HS-27A (cell line): Measurements from ENCODE around the gene LGI4.

Source experiments
- DNase-seq: peaks from one replicate; pipeline ENCODE4 v3.0.0-alpha.2; 2012; ENCODE audit warnings: low read depth, missing footprints

LGI4 gene

DNA sequence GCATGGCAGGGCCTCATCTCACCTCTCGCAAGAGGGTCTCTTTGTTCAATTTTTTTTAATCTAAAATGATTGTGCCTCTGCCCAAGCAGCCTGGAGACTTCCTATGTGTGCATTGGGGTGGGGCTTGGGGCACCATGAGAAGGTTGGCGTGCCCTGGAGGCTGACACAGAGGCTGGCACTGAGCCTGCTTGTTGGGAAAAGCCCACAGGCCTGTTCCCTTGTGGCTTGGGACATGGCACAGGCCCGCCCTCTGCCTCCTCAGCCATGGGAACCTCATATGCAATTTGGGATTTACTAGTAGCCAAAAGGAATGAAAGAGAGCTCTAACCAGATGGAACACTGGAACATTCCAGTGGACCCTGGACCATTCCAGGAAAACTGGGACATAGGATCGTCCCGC lies 11.3 kb downstream of the LGI4 start:
- peak; percentile 57 for DNase-seq

DNA sequence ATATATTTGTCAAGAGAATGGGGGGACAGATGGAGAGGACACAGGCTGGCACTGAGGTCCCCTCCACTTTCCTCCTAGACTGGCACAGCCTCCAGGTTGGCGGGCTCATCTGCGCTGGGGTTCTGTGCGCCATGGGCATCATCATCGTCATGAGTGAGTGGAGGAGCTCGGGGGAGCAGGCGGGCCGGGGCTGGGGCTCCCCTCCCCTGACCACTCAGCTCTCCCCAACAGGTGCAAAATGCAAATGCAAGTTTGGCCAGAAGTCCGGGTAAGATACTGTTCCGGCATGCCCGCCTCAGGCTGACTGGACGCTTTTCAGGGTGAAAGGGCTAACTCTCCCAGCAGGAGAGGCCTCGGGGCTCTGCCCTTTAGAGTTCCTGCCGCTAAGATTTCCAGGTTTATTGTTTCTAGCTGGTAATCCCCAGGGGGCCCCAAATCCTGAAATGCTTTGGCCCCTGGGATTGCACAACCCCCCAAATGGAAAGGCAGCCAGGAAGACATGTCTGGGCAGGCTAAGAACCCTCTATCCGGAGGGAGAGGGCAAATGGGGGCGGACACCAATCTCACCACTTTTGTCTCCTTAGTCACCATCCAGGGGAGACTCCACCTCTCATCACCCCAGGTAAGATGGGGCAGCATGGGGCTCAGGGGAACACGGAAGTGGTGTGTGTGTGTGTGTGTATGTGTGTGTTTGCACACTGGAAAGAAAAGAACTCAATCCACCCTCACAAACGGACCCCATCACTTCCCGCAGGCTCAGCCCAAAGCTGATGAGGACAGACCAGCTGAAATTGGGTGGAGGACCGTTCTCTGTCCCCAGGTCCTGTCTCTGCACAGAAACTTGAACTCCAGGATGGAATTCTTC lies 11.9 kb downstream of the LGI4 start:
- DNase-seq: no peak

DNA sequence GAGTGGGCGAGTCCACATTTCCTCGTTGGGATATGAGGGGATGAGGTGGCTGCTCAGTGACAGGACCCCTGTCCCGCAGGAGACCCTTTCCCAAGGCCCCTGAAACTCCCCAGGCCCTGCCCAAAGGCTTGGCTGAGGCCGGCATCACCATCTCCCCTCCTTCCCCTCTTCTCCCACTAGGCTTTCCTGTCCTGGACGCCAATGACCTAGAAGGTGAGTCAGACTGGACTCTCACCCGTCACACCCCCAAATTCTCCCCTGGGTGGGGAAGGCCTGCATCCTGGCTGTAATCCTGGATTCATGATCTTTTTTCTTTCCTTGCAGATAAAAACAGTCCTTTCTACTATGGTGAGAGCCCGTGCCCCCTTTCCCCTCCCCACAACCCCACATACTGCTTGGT lies 14.0 kb downstream of the LGI4 start:
- DNase-seq: no peak

DNA sequence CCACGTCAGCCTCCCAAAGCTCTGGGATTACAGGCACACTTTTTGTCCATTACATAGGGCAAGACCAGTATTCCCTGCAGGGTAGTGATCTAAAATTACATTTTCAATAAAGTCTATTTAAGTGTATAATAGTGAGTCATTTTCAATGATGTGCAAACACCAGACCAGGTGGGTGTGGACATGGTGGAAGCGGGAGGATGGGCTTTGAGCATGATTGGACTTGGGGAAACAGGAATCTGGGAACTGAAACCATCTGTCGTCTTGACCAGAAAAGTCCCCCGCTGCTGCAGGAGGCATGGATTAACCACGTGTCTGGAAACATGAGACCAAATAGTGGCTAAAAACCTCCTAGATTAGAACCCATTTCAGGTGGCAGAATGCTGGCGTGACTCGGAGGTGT lies 14.4 kb downstream of the LGI4 start:
- DNase-seq: no peak

DNA sequence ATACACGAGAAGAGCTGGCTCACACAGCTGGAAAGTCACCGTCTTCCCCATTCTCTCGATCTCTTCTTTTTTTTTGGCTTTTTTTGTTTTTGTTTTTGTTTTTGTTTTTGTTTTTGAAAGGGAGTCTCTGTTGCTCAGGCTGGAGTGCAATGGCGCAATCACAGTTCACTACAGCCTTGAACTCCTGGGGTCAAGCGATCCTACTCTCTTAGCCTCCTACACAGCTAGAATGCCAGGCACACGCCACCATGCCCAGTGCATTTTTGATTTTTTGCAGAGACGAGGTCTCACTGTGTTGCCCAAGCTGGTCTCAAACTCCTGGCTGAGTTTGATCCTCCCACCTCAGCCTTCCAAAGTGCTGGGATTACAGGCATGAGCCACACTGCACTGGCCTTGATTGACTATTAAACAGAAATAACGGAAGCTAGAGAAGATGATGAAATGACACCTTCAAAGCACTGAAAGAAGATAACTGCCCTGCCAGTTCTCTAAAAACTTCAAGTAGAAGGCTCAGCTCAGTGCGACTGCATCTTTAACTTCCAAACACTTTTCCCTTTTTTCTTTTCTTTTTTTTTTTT lies 15.2 kb downstream of the LGI4 start:
- DNase-seq: no peak

DNA sequence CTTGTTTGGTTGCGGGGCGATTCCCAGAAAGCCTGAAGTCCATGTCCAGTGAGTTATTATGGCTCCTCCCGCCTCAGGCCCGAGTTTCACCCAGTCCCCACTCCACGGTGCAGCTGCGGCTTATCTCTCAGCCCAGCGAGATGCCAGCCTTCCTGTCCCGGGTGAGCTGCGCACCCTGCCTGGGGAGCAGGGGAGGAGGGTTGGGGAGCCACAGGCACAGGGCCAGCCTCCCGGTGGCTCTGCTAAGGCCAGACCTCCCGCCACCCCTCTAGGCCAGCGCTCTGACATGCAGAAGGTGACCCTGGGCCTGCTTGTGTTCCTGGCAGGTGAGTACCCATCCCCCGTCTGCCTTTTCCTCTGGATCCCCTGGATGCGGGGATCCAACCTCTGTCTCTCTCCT lies 15.8 kb downstream of the LGI4 start:
- no peak for DNase-seq

DNA sequence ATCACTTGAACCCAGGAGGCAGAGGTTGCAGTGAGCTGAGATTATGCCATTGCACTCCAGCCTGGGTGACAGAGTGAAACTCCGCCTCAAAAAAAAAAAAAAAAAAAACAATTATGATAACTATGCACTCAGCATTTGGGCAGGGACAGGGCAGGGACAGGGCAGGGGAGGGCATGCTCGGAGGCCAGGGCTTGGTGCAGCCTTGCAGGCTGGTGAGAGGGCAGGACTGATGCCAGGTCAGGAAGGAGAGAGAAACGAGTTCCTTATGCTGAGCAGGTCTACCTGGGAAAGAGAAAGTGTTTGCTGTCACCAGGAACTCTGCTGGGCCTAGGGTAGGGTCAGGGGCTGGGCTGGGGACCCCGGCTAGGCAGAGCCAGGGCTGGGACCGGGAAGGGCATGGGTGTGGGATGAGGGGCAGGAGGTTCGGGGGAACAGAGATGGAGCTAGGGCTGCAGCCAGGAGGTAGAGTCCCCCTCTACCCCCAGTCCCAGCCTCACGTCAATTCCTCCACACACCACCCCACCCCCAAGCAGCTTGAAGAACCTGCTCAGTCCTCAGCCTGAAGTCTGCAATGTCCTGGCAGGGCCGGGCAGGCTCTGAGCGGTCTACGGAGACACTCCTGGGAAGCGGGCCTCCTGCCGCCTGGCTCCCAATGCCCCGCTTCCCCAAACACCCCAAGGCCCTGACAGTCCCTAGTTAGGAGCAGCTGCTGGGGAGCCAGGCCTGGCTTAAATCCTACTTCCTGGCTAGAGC lies 16.4 kb downstream of the LGI4 start:
- DNase-seq: no peak

DNA sequence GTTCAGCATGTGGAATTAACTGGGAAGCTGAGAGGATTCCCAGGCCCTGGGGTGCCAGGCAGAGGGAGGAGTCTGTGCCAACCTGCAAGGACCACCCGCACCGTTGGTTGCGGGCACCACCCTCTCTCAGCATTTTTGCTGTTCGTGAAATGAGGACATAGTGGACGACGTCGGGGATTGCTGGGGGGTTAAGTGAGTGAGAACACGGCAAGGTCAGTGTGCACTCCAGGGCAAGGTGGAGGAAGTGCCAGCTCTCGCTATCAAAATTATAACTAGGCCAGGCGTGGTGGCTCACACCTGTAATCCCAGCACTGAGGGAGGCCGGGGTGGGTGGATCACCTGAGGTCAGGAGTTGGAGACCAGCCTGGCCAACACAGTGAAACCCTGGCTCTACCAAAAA lies 17.1 kb downstream of the LGI4 start:
- DNase-seq: no peak

DNA sequence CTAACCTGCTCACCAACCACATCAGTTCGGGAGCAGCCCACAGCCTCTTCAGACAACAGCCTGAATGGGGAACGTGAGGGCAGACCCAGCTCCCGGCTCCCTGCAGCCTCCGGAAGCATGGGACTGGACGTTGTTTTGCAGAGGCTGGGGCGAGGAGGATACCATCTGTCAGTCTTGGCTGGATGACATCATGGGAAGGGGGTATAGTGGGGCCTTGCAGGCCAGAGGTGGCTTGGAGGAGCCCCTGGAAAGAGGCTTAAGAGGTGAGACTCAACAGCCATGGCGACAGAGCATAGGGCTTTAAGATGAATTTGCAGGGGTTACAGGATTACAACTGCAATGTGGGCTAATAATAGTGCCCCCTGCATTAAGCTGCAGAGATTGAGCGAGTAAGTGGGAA lies 17.7 kb downstream of the LGI4 start:
- DNase-seq: no peak

DNA sequence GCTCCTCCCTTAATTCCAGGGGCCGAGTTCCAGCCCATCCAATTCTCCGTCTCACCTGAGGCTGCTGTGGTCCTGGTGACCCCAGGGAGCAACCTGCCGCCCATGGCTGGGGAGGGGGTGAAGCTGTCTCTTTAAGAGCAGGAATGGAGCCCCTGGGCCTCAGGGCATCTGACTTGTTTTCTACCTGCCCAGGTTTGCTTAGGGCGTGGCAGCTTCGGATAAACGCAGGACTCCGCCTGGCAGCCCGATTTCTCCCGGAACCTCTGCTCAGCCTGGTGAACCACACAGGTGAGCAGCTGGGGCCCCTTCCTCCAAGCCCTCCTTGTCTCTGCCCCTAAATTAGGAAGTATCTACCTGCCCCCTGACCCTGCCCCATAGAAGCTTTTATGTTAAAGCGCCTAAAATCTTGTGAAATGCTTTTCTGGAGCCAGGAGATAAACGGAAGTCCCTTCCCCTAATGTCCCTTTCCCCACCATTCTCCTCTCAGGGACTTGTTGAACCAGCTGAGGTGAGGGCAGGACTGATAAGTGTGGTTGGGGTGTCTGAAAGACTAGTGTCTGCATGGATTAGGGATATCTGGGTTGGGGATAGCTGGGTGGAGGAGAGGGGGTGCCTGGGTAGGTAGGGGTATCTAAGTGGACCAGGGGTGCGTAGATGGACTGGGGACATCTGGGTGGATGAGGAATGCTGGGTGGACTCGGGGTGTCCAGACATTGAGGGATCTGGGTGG lies 18.6 kb downstream of the LGI4 start:
- DNase-seq: no peak

DNA sequence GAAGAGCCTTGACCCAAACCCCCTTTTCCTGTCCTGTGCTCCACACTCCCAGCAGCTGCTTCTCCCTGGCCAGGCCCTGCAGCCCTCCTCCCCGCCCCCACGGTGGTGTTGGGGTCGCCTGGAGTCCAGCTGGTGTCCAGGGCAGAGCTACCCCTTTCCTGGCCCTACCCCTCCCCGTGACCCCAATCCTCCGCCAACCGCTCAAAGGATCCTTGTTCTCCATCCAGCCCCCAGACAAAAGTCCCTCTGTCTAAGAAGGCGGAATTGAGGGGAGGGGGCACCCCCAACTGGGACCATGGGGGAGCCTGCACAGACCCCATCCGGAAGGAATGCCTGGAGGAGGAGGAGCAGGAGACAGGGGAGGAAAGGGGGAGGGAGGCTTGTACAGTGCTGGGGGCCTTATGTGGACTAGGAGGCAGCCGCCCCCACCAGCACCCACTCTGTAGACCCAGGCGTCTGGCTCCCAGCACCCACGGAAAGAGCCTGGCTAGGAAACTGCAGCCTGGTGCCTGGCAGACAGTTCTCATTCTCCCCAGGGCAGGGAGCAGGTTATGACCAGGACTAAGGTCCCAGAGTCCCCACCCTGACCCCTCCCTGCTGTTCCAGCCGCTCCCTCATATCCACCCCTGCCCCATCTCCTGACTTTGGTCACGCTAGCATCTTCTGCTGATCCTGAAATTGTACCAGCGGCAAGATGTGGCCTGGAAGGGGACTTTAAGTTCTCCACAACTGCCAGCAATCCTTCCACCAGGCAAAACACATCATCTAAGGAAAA lies 19.5 kb downstream of the LGI4 start, which contains the start of gene FXYD3:
FXYD3 (plus strand) TSS at position 647 of the 775 bp plus-strand sequence. CDS start 3,554 bp downstream, outside the sequence.
- no peak for DNase-seq

DNA sequence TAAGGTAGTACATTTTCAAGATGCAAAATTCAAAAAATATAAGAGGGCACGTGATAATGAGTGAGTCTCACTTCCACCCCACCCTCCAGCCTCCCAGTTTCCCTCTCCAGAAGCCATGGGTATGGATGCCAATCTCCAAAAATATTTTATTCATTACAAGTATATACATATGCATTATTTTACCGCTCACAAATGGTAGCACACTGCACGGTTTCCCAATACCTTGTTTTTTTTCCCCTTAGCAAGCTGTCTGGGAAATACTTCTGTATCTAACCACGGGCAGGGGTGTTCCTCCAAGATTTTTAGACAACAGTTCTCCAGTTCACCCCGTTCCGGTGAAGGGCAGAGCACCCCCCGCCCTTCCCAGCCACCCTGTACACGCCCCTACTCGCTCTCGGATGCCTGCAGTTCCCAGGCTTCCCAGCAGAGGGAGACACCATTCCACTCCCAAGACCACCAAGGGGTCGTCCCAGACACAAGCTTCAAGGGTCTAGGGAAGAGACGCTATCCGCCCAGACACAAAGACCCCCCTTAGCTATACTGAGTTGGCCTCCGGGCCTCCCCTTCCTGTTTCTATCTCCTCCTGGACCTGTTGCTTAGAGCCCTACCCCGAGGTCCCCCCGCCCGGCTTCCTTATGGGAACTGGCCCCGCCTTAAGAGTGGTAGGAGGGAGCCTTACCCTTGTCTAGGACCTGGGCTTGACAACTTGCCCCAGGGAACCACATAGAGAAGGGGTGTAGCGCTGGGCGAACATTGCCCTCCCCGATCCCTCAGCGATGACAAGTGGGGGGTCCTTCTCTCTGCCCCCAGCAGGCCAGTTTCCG lies 20.3 kb downstream of the LGI4 start:
- peak; percentile 62 for DNase-seq

DNA sequence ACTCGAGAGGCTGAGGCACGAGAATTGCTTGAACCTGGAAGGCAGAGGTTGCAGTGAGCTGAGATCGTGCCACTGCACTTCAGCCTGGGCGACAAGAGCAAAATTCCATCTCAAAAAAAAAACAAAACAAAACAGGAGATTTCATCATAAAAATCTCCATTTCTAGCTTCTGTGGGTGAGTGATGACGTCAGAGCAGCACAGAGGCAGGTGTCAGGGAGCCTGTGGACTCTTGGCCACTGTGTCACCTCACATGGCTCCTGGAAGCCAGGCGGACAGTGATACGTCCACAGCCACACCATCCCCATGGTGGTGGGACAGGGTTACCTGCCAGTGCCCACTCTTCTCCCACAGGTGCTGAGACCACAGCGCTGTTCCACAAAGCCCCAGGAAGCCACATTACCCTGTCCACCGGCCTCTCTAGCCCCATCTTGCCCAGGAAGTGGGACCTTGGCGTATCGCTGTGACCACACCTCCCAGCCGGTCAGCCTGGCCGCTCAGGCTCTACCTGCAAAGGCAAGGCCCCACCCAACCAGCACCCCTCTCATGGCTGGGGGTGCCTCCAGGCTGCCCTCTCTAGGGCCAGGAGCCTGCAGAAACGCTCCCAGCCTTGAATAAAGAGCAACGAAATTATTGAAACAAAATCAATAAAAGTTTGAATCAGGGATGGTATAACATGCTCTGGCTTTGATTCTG lies 21.7 kb downstream of the LGI4 start:
- no peak for DNase-seq

DNA sequence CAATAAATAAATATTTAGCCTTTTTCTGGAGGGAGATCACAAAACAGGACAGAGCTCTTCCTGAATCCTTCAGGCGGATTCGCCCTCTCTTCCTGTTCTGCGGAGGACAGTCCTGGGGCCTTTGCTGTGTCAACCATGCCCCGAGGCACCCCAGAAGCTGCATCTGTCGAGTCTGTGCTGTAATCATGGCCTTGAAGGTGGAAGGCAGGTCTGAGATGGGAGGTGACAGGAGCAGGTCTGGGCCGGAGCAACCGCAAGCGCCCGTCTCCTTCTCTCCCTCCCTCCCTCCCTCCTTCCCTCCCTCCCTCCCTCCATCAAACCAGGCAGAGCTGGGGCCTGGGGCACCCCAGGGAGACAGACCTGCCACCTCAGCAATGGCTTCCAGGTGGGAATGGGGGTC lies 23.9 kb downstream of the LGI4 start:
- no peak for DNase-seq

DNA sequence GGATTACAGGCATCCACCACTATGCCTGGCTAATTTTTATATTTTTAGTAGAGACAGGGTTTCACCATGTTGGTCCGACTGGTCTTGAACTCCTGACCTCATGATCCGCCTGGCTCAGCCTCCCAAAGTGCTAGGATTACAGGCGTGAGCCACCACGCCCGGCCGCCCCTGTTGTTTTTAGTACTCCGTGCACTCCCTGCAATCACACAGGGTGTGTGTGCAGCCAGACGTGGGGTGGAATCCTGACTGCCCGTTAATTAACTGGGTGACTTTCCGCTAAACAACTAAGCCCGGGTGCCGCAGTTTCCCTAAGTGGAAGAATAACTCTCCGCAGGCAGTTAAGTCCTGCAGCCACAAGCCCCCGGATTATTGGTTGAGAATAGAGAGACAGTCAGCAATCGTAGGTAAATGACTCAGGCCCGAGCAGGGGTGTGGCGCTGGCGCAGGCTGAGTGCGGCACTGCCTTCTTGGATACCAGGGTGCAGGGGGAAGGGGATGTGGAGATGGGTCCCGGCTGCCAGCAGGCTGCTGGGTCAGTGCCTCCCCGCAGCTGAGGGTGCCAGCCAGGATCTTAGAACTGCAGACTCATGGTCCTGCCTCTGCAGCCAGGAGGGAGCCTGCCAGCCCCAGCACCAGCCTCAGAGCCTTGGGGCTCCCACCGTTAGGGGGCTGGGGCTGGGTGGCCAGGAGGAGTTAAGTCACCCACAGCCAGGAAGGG lies 25.3 kb downstream of the LGI4 start:
- no peak for DNase-seq

DNA sequence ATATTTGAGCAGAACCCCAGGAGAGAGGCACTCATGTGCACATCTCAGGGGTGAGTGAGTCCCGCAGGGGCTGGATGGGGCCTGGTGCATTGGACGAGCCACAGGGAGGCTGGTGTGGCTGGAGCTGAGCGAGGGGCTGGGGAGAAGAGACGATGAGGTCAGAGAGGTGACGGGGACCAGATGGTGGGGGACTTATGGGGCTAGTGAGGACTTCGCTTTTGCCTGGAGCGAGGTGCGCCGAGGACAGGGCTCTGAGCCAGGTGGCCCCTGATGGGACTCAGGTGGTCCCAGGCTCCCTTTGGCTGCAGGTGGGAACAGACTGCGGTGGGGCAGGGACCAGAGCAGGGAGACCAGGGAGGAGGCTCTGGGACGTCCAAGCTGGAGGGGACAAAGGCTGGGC lies 26.1 kb downstream of the LGI4 start:
- DNase-seq: no peak

DNA sequence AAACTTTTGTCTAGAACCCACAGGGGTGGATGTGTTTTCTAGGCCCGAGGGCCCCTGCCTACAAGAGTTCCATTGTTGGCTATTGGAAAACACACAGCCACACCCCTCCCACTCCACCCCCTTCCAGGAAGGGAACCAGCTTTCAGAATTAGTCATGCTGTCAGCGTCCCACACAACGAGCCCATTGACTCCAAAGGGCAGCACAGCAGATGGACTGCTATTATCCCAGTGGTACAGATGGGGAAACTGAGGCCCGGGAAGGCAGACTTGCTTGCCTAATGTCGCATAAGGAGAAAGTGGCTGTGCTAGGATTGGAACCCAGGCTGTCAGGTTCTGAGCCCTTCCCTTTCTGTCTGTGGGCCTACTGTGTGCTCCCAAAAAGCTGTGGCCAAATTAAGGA lies 27.3 kb downstream of the LGI4 start:
- no peak for DNase-seq

DNA sequence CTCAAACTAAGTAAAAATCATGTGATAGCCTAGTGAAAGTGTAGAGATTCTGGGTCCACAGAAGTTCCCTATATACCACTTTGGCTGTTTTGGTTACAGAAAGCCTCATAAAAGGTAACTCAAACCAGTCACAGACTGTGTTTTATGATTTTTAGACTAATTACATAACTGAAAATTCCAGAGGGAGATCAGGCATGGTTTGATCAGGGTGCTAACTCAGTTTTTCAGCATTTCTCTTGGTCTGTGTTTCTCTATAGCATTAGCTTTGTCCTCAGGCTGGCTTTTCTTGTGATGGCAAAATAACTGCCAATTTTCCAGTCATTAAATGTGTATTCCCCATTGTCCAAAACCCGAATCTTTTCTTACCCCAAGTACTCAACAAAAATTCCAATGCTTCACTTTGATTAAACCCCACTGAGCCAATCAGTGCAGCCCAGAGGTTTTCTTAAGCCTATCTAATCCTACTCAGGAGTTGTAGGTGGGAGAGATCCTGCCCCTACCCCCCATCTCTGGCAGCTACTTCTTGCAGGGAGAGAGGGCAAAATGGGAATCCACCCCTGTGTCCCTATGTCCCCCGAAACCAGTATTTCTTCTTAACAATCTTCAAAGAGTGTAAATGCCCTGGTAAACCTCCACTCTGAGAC lies 27.8 kb downstream of the LGI4 start:
- no peak for DNase-seq

DNA sequence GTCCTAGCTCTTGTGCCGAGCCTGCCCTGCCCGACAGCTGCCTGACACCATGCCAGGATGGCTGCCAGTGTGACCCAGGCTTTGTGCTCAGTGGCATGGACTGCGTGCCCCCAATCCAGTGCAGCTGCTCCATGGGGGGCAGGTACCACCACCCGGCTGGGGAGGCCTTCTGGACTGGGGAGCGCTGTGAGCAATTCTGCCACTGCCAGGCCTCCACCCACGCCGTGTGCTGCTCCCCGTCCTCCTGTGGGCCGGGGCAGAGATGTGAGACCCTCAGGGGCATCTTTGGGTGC lies 28.6 kb downstream of the LGI4 start:
- DNase-seq: no peak
